ENCODE measurements around the gene TAMALIN.

The TAMALIN gene

GRCh38 chr12:52013626-52014310 lies 7.0 kb downstream of the TAMALIN start:
- no peak for DNase-seq (ENCODE audit: low read depth, low spot score)

- no peak for DNase-seq (ENCODE audit: low read depth, low spot score)
Observed at GRCh38 chr12:52014567-52015530, 8.1 kb downstream of the TAMALIN start.

- no peak for DNase-seq (ENCODE audit: low read depth, low spot score)
Observed at GRCh38 chr12:52015532-52016041, 8.8 kb downstream of the TAMALIN start.

GRCh38 chr12:52018433-52019112 lies 11.8 kb downstream of the TAMALIN start:
- DNase-seq (ENCODE audit: low read depth, low spot score), result no peak

GRCh38 chr12:52019113-52019770 lies 12.5 kb downstream of the TAMALIN start:
- no peak for DNase-seq (ENCODE audit: low read depth, low spot score)

GRCh38 chr12:52020539-52021336 lies 14.0 kb downstream of the TAMALIN start:
- DNase-seq (ENCODE audit: low read depth, low spot score), result no peak

GRCh38 chr12:52022841-52023181 lies 16.1 kb downstream of the TAMALIN start:
- no peak for DNase-seq (ENCODE audit: low read depth, low spot score)

GRCh38 chr12:52023182-52023975 lies 16.6 kb downstream of the TAMALIN start:
- DNase-seq (ENCODE audit: low read depth, low spot score), result no peak

GRCh38 chr12:52023976-52024688 lies 17.4 kb downstream of the TAMALIN start:
- no peak for DNase-seq (ENCODE audit: low read depth, low spot score)

GRCh38 chr12:52024845-52025230 lies 18.1 kb downstream of the TAMALIN start:
- DNase-seq (ENCODE audit: low read depth, low spot score), result no peak

GRCh38 chr12:52026263-52026662 lies 19.5 kb downstream of the TAMALIN start:
- no peak for DNase-seq (ENCODE audit: low read depth, low spot score)

GRCh38 chr12:52027085-52027843 lies 20.5 kb downstream of the TAMALIN start:
- DNase-seq (ENCODE audit: low read depth, low spot score), result no peak

- DNase-seq (ENCODE audit: low read depth, low spot score), result no peak
Observed at GRCh38 chr12:52029685-52030084, 22.9 kb downstream of the TAMALIN start.

- DNase-seq (ENCODE audit: low read depth, low spot score), result no peak
Observed at GRCh38 chr12:52032446-52032803, 25.7 kb downstream of the TAMALIN start.

GRCh38 chr12:52032804-52033445 lies 26.2 kb downstream of the TAMALIN start:
- DNase-seq (ENCODE audit: low read depth, low spot score), result peak; percentile 80

GRCh38 chr12:52033446-52034140 lies 26.8 kb downstream of the TAMALIN start:
- DNase-seq (ENCODE audit: low read depth, low spot score), result no peak

GRCh38 chr12:52035190-52035589 lies 28.4 kb downstream of the TAMALIN start:
- no peak for DNase-seq (ENCODE audit: low read depth, low spot score)
